HCT116 (cell line): ENCODE data around the gene APBB2. TPM values are rescaled to one million over a fixed set of nuclear protein-coding genes. Genes with fewer than 3 reads are reported as not detected.
A peak's percentile ranks its signal among the peaks of the same experiment; 100 is the strongest.

Experiments used
- ATAC-seq: fragments of 200-7000 bp; cut with Tn5 transposase; 2 replicates; pipeline ENCODE4 v1.9.1; 2020; ENCODE audit warnings: mild to moderate bottlenecking, moderate library complexity
- BruUV-seq: library from RNA; stranded (reverse); fragments of 400-500 nt; replicated peaks from 2 replicates; lab custom pipeline; 2021; lab: Mats Ljungman, UMichigan
- CTCF ChIA-PET: fragments of 300-600 bp; sonication (Branson Sonifier 250); formaldehyde crosslinking; loops from one replicate; lab custom pipeline; 2021; ENCODE audit warnings: antibody characterized with exemption; lab: Charles Lee
- POLR2A ChIA-PET: fragments of 300-600, 350-600 bp; sonication (Branson Sonifier 250); formaldehyde crosslinking; loops from one replicate; lab custom pipeline; 2021; ENCODE audit warnings: antibody characterized with exemption; lab: Charles Lee
- RAD21 ChIA-PET, 2 experiments: fragments of 300-600 bp; sonication (Branson Sonifier 250); formaldehyde crosslinking; loops; one replicate each; lab custom pipeline; 2023; ENCODE audit warnings: low total read pairs in 2 of 2; ENCODE audit not compliant: uncharacterized antibody in 2 of 2, unreplicated experiment in 2 of 2, low non-redundant PET in 1 of 2; lab: Charles Lee
- DNase-seq: peaks from one replicate; pipeline ENCODE4 v3.0.0-alpha.2; 2010; ENCODE audit warnings: low read depth, low spot score
- H2AFZ ChIP-seq: fragments of 200-600 bp; shearing (Covaris generic), sonication (generic); 2 replicates; pipeline ENCODE4 v1.6.1; 2017; ENCODE audit warnings: low read depth, mixed run types, mixed read lengths, antibody characterized with exemption, low read length; ENCODE audit not compliant: poor library complexity, severe bottlenecking
- H3K27ac ChIP-seq: 2 replicates; pipeline ENCODE4 v1.5.1; 2012; ENCODE audit warnings: low read depth, low read length
- H3K27me3 ChIP-seq: fragments of 200-600 bp; sonication (generic); 2 replicates; pipeline ENCODE4 v1.6.1; 2016; ENCODE audit warnings: mixed run types, low read length, mixed read lengths; ENCODE audit not compliant: insufficient read depth
- H3K36me3 ChIP-seq, 2 experiments: fragments of 200-500 bp in 1 of 2; fragments of 200-600 bp in 1 of 2; sonication (Bioruptor generic) in 1 of 2; sonication (generic) in 1 of 2; 2 replicates each; pipeline versions ENCODE4 v1.5.1 to v1.6.1; 2014 to 2016; ENCODE audit warnings: low read length in 2 of 2, inconsistent platforms in 1 of 2, mixed read lengths in 1 of 2, mixed run types in 1 of 2; ENCODE audit not compliant: insufficient read depth in 2 of 2, control insufficient read depth in 1 of 2
- H3K4me1 ChIP-seq, 2 experiments: fragments of 200-600 bp in 1 of 2; sonication (generic) in 1 of 2; 2 replicates each; pipeline versions ENCODE4 v1.5.1 to v1.6.1; 2012 to 2017; ENCODE audit warnings: low read length in 2 of 2, inconsistent platforms in 1 of 2, mild to moderate bottlenecking in 1 of 2, mixed read lengths in 1 of 2, mixed run types in 1 of 2, moderate library complexity in 1 of 2; ENCODE audit not compliant: insufficient read depth in 2 of 2, control insufficient read depth in 1 of 2
- H3K4me2 ChIP-seq: fragments of 200-600 bp; sonication (generic); 2 replicates; pipeline ENCODE4 v1.6.1; 2017; ENCODE audit warnings: mixed run types, low read length, mixed read lengths
- H3K4me3 ChIP-seq, 2 experiments: fragments of 200-600 bp in 1 of 2; sonication (generic) in 1 of 2; replicated peaks in 1 of 2; 2 replicates each; pipeline ENCODE4 v1.5.1; 2011 to 2016; ENCODE audit warnings: low read length in 2 of 2, control low read depth in 1 of 2, low read depth in 1 of 2, mild to moderate bottlenecking in 1 of 2, mixed read lengths in 1 of 2, mixed run types in 1 of 2
- H3K79me2 ChIP-seq: fragments of 200-600 bp; sonication (generic); 2 replicates; pipeline ENCODE4 v1.6.1; 2017; ENCODE audit warnings: mild to moderate bottlenecking, mixed run types, low read length, moderate library complexity, mixed read lengths; ENCODE audit not compliant: insufficient read depth
- H3K9ac ChIP-seq: fragments of 200-600 bp; sonication (generic); 2 replicates; pipeline ENCODE4 v1.6.1; 2016; ENCODE audit warnings: low read length, mixed read lengths
- H3K9me2 ChIP-seq: fragments of 200-600 bp; sonication (generic), shearing (Covaris generic); 2 replicates; pipeline ENCODE4 v1.6.1; 2017; ENCODE audit warnings: mixed run types, mild to moderate bottlenecking, moderate library complexity; ENCODE audit not compliant: insufficient read depth
- H3K9me3 ChIP-seq, 2 experiments: fragments of 200-500 bp in 1 of 2; fragments of 200-600 bp in 1 of 2; sonication (Bioruptor generic) in 1 of 2; sonication (generic) in 1 of 2; 2 replicates each; pipeline ENCODE4 v1.6.1; 2014 to 2017; ENCODE audit warnings: low read length in 2 of 2, mixed read lengths in 2 of 2, inconsistent platforms in 1 of 2, low read depth in 1 of 2, mild to moderate bottlenecking in 1 of 2, mixed run types in 1 of 2, moderate library complexity in 1 of 2; ENCODE audit not compliant: control insufficient read depth in 1 of 2, insufficient read depth in 1 of 2
- H4K20me1 ChIP-seq: fragments of 200-600 bp; sonication (generic), shearing (Covaris generic); 2 replicates; pipeline ENCODE4 v1.6.1; 2017; ENCODE audit warnings: mixed run types, mild to moderate bottlenecking, moderate library complexity; ENCODE audit not compliant: insufficient read depth
- CEBPB ChIP-seq: IDR thresholded peaks from 2 replicates; pipeline ENCODE4 v1.6.1; 2012; ENCODE audit warnings: low read depth
- CTCF ChIP-seq, 3 experiments: fragments of 200-600 bp in 1 of 3; sonication (generic) in 1 of 3; IDR thresholded peaks in 2 of 3; conservative IDR thresholded peaks in 1 of 3; 2 replicates each; pipeline ENCODE4 v1.5.1; 2012 to 2017; ENCODE audit warnings: low read depth in 2 of 3, low read length in 2 of 3, antibody characterized with exemption in 1 of 3, borderline replicate concordance in 1 of 3, control low read depth in 1 of 3, mild to moderate bottlenecking in 1 of 3, mixed read lengths in 1 of 3, mixed run types in 1 of 3, moderate library complexity in 1 of 3; ENCODE audit not compliant: insufficient read depth in 1 of 3
- EZH2 ChIP-seq: fragments of 200-600 bp; sonication (generic); IDR thresholded peaks from 2 replicates; pipeline ENCODE4 v1.6.1; 2017; ENCODE audit warnings: antibody characterized with exemption, mixed run types
- POLR2A ChIP-seq: IDR thresholded peaks from 2 replicates; pipeline ENCODE4 v1.7.0; 2011; ENCODE audit warnings: borderline replicate concordance; ENCODE audit not compliant: insufficient read depth, insufficient read length; ENCODE audit errors: extremely low read depth
- POLR2AphosphoS5 ChIP-seq: IDR thresholded peaks from 2 replicates; pipeline ENCODE4 v1.6.1; 2011; ENCODE audit warnings: mild to moderate bottlenecking, low read depth, low read length, moderate library complexity
- RAD21 ChIP-seq: IDR thresholded peaks from 2 replicates; pipeline ENCODE4 v1.6.1; 2012; ENCODE audit warnings: low read depth, mild to moderate bottlenecking
- SIN3A ChIP-seq: IDR thresholded peaks from 2 replicates; pipeline ENCODE4 v1.6.1; 2012; ENCODE audit warnings: low read depth
- SP1 ChIP-seq: IDR thresholded peaks from 2 replicates; pipeline ENCODE4 v1.6.1; 2012; ENCODE audit warnings: low read depth
- intact Hi-C: fragments of 100-400 bp; cut with micrococcal nuclease; formaldehyde crosslinking; loops from 2 replicates; pipeline ENCODE4 v1.10.0; 2022
- total RNA-seq: library from RNA; stranded (reverse); gene quantifications from one replicate; pipeline ENCODE4 v1.2.1, GENCODE V29; 2021; ENCODE audit not compliant: unreplicated experiment

The APBB2 gene
- total RNA-seq, 1 experiment from 2014 or later, result 72.5 TPM

GRCh38 chr4:41209187-41209586 lies 5.2 kb downstream of the APBB2 start:
- RAD21 ChIA-PET, result interaction anchor here in 1 of 2 experiments (0.7 kb wide), 1 partner anchor 50 kb away, joined by 3 read pairs; no protein-coding TSS in a partner anchor
- H4K20me1 ChIP-seq, result no peaks in the 10 kb centered on the region
- peak overlapping the region; percentile 55 for H3K4me2 ChIP-seq
- DNase-seq, result no peak
- peak; percentile 33; the same call in 1 of the 2 replicates for ATAC-seq
- H3K9ac ChIP-seq, result 0 out of 2 replicates have a peak overlapping the region, but pooled peaks have one; percentile 2
- BruUV-seq, result no TSS peak
- peaks cover 56 to 81% of the 10 kb centered on the region in 2 experiments for H3K4me1 ChIP-seq
- TF ChIP-seq POLR2AphosphoS5 (no peak), SIN3A (no peak)
- TF ChIP-seq, all 23 proteins: peak for 0
- Histone ChIP-seq H3K27me3 (no peaks in the 10 kb centered on the region), H3K9me3 (no peaks in the 10 kb centered on the region), H3K4me3 (no peak overlapping the region), H3K79me2 (peaks cover 98% of the 10 kb centered on the region), H2AFZ (no peak overlapping the region), H3K36me3 (no peaks in the 10 kb centered on the region), H3K27ac (peak overlapping the region; percentile 22; the same call in 1 of the 2 replicates), H3K9me2 (no peaks in the 10 kb centered on the region)
- CTCF ChIA-PET, result interaction anchor here (2.4 kb wide), 1 partner anchor 233 kb away, joined by 11 read pairs; no protein-coding TSS in a partner anchor
- POLR2A ChIA-PET, result no interaction called here
- intact Hi-C loops, result no loop called here

- intact Hi-C loops, result no loop called here
- peaks cover 100% of the 10 kb centered on the region for H3K79me2 ChIP-seq
Observed at GRCh38 chr4:41207291-41207831, 7.0 kb downstream of the APBB2 start.

More at GRCh38 chr4:41207291-41207831, 7.0 kb downstream of the APBB2 start:
- H3K27me3 ChIP-seq, result no peaks in the 10 kb centered on the region
- ChIA-PET RAD21 (no interaction called here), CTCF (no interaction called here), POLR2A (no interaction called here)
- H3K4me2 ChIP-seq, result 0 out of 2 replicates have a peak overlapping the region, but pooled peaks have one; percentile 55
- DNase-seq (no peak), ATAC-seq (no peak)
- peaks cover 60 to 81% of the 10 kb centered on the region in 2 experiments for H3K4me1 ChIP-seq
- H3K36me3 ChIP-seq, result no peaks in the 10 kb centered on the region
- TF ChIP-seq CEBPB, result no peak
- TF ChIP-seq CTCF (IDR thresholded peaks at IDR 0.05 in 2 of 3, conservative IDR thresholded peaks at IDR 0.05 in 1 of 3; ENCODE audit: borderline replicate concordance in 1 of 3, insufficient read depth in 1 of 3, low read depth in 2 of 3, low read length in 2 of 3), result no peak
- TF ChIP-seq EZH2, result no peak
- TF ChIP-seq RAD21, result no peak
- TF ChIP-seq SP1, result no peak
- no peak for TF ChIP-seq POLR2A
- no peaks in the 10 kb centered on the region for H3K9me3 ChIP-seq
- no peak overlapping the region for H3K27ac ChIP-seq
- H2AFZ ChIP-seq, result no peak overlapping the region
- H4K20me1 ChIP-seq, result no peaks in the 10 kb centered on the region; the same call in 1 of the 2 replicates
- no peaks in the 10 kb centered on the region for H3K9me2 ChIP-seq
- H3K9ac ChIP-seq, result no peak overlapping the region
- no peak overlapping the region for H3K4me3 ChIP-seq
- no TSS peak for BruUV-seq
